Skeletal muscle cell (primary cell): ENCODE data around the gene COL6A3.
"Not testable (repeated sequence)": the region's sequence is repeated elsewhere in the genome, so short reads cannot be mapped to it uniquely, and the experiment has no call there.

ENCODE experiments used
- DNase-seq: peaks from one replicate; pipeline ENCODE4 v3.0.0-alpha.2; 2010; ENCODE audit warnings: low read depth
- H3K4me3 ChIP-seq: 2 replicates; pipeline ENCODE4 v1.5.1; 2011; ENCODE audit warnings: low read depth, mild to moderate bottlenecking, control low read depth, low read length, moderate library complexity

The COL6A3 gene

DNA sequence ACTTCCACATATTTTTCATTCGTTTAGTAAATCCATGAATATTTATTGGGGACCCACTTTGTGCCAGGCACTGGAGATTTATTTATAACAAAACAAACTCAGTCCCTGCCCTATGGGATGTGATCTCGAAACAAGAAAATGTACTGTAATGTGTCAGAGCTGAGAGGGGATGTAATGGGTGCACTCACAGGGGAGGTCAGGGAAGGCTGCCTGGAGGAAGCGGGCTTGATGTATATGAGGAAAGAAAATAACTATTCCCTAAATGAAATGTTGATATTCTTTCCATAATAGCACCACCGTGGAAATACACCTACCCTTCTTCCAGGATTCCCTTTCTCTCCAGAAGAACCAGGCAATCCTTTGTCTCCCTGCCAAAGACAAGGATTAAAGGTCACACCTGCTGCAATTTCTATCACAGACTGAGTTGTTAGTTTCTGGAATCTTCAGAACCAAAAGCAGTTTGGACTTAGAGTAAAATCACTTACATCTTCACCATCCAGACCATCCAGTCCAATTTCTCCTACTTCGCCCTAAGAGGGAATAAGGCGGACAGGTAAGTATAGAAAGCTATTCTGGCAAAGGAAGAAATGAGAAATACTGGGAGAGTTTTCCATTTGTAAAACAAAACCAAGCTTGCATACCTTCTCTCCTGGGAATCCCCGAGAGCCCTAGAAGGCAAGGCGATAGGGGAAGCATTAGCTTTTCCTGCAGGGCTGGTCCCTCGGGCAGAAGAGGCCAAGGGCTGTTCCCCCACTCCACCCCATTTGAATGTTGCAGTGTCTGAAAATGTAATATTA, 55.0 kb downstream of the COL6A3 start:
- no peak overlapping the region for H3K4me3 ChIP-seq
- no peak for DNase-seq

DNA sequence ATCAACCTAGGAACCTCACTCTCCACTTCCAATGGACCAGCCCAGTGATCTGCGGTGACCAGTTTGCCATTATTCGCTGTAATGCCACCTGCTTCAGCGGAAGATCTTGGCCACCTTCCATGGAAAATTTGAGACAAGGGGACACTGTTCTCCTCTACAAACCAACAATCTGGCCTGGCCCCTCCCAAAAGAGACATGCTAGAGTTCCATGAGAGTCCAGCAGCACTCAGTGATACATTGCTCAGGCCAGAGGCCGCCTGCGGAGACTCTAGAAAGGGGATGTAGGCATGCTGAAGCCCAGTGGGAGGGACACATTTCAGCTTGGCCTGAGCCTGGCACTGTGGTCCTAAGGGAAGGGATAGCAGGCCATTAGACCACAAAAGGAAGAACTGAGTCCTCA, 58.3 kb downstream of the COL6A3 start:
- no peak for DNase-seq
- no peak overlapping the region for H3K4me3 ChIP-seq

DNA sequence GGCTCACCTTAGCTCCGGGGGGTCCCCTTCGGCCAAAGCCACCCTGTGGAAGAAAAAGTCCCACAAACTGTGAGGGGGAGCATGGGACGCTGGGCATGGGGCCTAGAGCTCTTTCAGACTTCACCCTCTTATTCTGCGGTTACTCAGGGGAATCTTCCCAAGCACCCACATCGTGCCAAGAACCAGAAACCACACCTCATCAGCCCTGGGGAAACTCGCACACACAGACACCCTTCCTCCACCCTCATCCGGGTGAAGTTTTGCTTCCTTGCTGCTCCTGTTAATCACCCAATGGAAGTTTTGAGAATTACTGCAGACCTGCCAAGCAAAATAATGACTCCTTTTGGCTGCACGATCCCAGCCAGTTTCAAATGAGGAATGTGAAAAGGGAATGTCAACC, 59.1 kb downstream of the COL6A3 start:
- no peak overlapping the region for H3K4me3 ChIP-seq
- no peak for DNase-seq

DNA sequence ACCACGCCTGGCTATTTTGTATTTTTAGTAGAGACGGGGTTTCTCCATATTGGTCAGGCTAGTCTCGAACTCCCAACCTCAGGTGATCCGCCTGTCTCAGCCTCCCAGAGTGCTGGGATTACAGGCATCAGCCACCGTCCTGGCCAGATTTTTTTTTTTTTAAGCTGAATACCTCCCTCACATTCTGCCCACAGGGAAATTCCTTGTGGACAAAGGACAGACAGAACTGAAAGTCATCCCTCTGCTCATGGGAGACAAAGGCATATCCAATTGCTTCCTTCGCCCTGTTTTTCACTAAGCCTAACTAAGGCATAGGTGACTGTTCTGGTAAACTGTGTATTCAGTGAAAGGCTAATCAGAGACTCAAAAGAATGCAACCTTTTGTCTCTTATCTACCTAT, 59.8 kb downstream of the COL6A3 start:
- not testable (repeated sequence) for H3K4me3 ChIP-seq, DNase-seq

DNA sequence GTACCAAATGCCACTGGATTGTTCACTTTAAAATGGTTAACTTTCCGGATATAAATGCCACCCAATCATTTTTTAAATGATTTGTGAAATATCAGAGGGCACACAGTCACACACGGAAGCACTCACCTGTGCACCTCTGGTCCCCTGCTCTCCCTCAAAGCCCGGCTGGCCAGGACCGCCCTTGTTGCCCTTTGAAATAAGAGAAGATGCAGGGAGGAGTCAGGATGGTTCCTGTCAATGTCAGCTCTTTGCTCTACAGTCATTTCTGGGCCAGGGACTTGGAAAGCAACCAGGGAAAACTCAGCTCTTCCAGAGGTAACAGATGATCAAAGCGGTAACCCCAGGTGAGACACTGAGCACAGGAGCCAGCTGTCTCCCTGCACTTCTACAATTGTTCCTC, 60.7 kb downstream of the COL6A3 start:
- no peak for DNase-seq
- H3K4me3 ChIP-seq, result no peak overlapping the region

DNA sequence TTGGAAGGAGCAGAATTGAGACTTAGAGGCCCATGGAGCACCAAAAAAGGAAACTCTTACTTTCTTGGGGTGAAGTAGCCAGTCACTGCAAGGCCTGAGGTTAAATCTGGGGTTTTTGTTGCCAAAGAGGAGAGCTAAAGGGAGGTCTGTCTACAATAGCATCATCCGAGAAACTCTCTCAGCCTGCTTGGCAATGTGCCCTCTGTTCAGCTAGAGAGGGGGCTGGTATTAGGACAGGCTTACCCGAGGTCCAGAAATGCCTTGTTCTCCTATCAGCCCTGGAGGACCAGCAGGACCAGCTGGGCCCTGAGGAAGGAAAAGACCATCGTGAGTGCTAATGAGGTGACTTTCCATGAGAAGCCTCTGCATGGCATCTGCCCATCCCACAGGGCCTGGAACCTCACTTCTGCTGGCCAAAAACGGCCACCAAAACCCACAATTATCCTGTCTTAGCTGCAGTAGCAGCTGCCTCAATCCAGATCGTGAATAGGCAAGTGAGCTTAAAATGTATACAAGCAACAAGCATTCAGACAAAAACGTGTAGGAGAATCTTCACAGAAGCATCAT, 61.6 kb downstream of the COL6A3 start:
- H3K4me3 ChIP-seq, result no peak overlapping the region
- no peak for DNase-seq

- no peak overlapping the region for H3K4me3 ChIP-seq
- DNase-seq, result no peak
Observed at GRCh38 chr2:237351796-237352195, 62.2 kb downstream of the COL6A3 start.

- no peak for DNase-seq
- H3K4me3 ChIP-seq, result no peak overlapping the region
Observed at GRCh38 chr2:237351046-237351445, 62.9 kb downstream of the COL6A3 start.

- no peak for DNase-seq
- H3K4me3 ChIP-seq, result no peak overlapping the region
Observed at GRCh38 chr2:237350597-237350996, 63.4 kb downstream of the COL6A3 start.

- no peak for DNase-seq
- no peak overlapping the region for H3K4me3 ChIP-seq
Observed at GRCh38 chr2:237350070-237350469, 63.9 kb downstream of the COL6A3 start.

DNA sequence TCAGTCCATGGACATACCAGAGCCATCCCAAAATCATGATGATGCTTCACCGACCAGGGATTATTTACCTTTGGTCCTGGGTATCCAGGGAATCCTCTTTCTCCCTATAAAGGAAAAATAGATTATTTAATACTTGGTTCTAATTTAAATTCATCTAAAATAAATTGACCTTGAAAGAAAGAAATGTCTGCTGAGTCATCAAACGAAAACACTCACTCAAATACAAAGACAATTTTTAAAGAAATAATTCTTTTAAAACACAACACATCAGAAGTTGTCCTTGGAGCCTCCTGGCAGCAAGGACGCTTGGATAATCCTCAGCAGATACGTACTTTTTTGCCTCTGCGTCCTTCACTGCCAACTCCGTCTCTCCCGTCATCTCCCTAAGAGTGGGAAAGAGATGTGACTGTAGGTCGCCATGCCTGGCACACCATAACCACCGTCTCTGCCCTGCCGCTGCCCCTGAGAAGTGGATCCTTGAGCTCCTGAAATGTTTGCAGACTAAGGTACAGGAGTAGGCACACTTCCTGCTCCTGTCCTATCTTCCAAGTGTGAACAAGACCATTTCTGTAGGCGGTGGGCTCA, 65.6 kb downstream of the COL6A3 start:
- H3K4me3 ChIP-seq, result no peak overlapping the region
- DNase-seq, result no peak

GRCh38 chr2:237345891-237346640, 67.9 kb downstream of the COL6A3 start:
- no peak overlapping the region for H3K4me3 ChIP-seq
- DNase-seq, result no peak

- no peak overlapping the region for H3K4me3 ChIP-seq
- DNase-seq, result no peak
Observed at GRCh38 chr2:237345411-237345810, 68.6 kb downstream of the COL6A3 start.

DNA sequence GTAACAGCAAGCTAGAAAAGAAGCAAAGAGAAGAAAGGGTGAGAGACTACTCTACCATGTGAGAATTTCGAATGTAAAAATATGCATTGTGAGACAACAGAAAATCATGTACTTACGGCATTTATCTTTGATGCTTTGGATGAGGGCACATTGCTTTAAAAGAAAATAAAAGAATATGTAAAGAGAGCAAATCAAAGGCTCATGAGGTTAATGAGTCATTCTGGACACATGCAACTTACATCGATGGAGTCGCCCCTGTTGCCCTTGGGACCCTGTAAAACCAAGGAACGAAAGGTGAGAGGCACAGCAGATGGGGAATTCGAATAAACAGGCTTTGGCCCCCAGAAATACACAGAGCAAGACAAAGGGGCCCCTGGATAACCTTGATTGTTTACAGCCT, 69.0 kb downstream of the COL6A3 start:
- no peak overlapping the region for H3K4me3 ChIP-seq
- DNase-seq, result no peak

DNA sequence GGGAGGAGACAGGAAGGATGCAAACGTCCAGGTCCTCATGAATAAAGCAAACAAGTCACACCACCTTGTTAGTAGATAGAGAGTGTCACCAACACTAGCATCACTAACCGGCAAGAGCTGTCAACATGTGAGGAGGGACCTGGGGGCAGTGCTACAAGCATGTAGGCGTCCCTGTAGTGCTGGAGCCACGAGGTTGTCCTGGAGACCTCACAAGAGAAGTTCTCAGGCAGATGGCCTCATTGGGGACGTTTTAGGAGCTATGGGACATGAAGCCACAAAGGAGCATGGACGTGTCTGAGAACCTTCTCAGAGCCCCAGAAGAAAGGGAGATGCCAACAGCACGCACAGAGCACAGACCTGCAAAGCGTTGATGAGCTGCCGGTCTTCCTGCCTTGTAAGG, 70.0 kb downstream of the COL6A3 start:
- no peak overlapping the region for H3K4me3 ChIP-seq
- no peak for DNase-seq

- no peak for DNase-seq
- no peak overlapping the region for H3K4me3 ChIP-seq
Observed at GRCh38 chr2:237341872-237342271, 72.1 kb downstream of the COL6A3 start.

DNA sequence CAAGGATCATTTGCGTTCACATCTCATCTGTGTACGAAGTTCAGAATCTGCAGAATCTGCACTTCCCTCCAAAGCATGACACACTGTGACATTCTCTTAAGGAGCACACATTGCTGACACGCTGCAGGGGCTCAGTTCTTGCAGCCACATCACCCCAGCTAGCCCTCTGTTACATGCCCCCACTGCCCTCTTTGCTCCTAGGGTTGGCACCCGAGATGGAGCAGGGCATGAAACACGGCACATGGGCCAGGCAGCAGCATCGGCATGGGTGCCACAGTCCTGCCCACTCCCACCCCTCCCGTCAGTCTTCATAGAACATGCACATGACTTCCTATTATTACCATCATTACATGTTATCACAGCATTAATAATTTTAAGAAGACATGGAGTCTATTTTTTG, 76.4 kb downstream of the COL6A3 start:
- no peak overlapping the region for H3K4me3 ChIP-seq
- DNase-seq, result no peak

GRCh38 chr2:237336131-237336530, 77.8 kb downstream of the COL6A3 start:
- H3K4me3 ChIP-seq, result no peak overlapping the region
- no peak for DNase-seq

GRCh38 chr2:237333748-237334147, 80.2 kb downstream of the COL6A3 start:
- DNase-seq, result no peak

GRCh38 chr2:237330541-237330940, 83.4 kb downstream of the COL6A3 start:
- DNase-seq, result no peak
- H3K4me3 ChIP-seq, result no peak overlapping the region

More at GRCh38 chr2:237333748-237334147, 80.2 kb downstream of the COL6A3 start:
- H3K4me3 ChIP-seq, result no peak overlapping the region
